Tibial nerve (tissue), 4 donors: Measurements from ENCODE around the gene DAB1.

Experiments
- CTCF ChIP-seq, 5 experiments: fragments of 200-600 bp in 3 of 5; fragments of 450-650 bp in 2 of 5; sonication (generic) in 3 of 5; IDR thresholded peaks; one replicate each; pipeline ENCODE4 v1.5.1; 2016 to 2019; ENCODE audit warnings: antibody characterized with exemption in 5 of 5, mild to moderate bottlenecking in 3 of 5, moderate library complexity in 2 of 5
- EP300 ChIP-seq, 2 donors: sonication (generic); formaldehyde crosslinking; IDR thresholded peaks; one replicate each; pipeline ENCODE4 v1.6.1; 2017; ENCODE audit warnings: antibody characterized with exemption in 2 of 2, mild to moderate bottlenecking in 1 of 2
- POLR2A ChIP-seq, 2 donors: fragments of 450-650 bp; IDR thresholded peaks; one replicate each; pipeline ENCODE4 v1.6.1; 2017; ENCODE audit warnings: antibody characterized with exemption in 2 of 2, mild to moderate bottlenecking in 2 of 2, moderate library complexity in 2 of 2

GRCh38 chr1:57384284-57384683 is 39.6 kb downstream of the DAB1 start:
- TF ChIP-seq CTCF (IDR thresholded peaks at IDR 0.05) (no peak), EP300 (IDR thresholded peaks at IDR 0.05) (no peak), POLR2A (IDR thresholded peaks at IDR 0.05) (no peak)
